Left kidney (tissue), 2 donors: ENCODE results near the gene TP53BP2. TPM values are rescaled to one million over a fixed set of nuclear protein-coding genes. Genes with fewer than 3 reads are reported as not detected.

Experiments
- DNase-seq: peaks from one replicate; pipeline ENCODE4 v3.0.0-alpha.2; 2013
- polyA plus RNA-seq: library from polyadenylated mRNA; unstranded; fragments of 120-200 nt; gene quantifications from one replicate; pipeline ENCODE4 v1.2.1, GENCODE V29; 2013; ENCODE audit not compliant: insufficient read length

Gene TP53BP2
- polyA plus RNA-seq, 1 donor, result 55.8 TPM

GRCh38 chr1:223796210-223796609 is 49.5 kb downstream of the TP53BP2 start:
- DNase-seq, result no peak

- no peak for DNase-seq
These were observed 51.4 kb downstream of the TP53BP2 start for GRCh38 chr1:223794136-223794880.

- DNase-seq, result no peak
These were observed 52.0 kb downstream of the TP53BP2 start for GRCh38 chr1:223793716-223794115.

- no peak for DNase-seq
These were observed 53.7 kb downstream of the TP53BP2 start for GRCh38 chr1:223792046-223792445.

- no peak for DNase-seq
These were observed 56.9 kb downstream of the TP53BP2 start for GRCh38 chr1:223788746-223789415.

- DNase-seq, result no peak
These were observed 59.9 kb downstream of the TP53BP2 start for GRCh38 chr1:223785808-223786207.

GRCh38 chr1:223784541-223784940 is 61.2 kb downstream of the TP53BP2 start:
- no peak for DNase-seq

- DNase-seq, result no peak
These were observed 62.1 kb downstream of the TP53BP2 start for GRCh38 chr1:223783676-223784075.

GRCh38 chr1:223780949-223781348 is 64.8 kb downstream of the TP53BP2 start:
- no peak for DNase-seq

GRCh38 chr1:223780318-223780717 is 65.4 kb downstream of the TP53BP2 start:
- DNase-seq, result no peak

- no peak for DNase-seq
These were observed 68.8 kb downstream of the TP53BP2 start for GRCh38 chr1:223776826-223777454.

- DNase-seq, result no peak
These were observed 69.5 kb downstream of the TP53BP2 start for GRCh38 chr1:223776075-223776814.

GRCh38 chr1:223775711-223776074 is 70.1 kb downstream of the TP53BP2 start:
- DNase-seq, result no peak

- DNase-seq, result no peak
These were observed 70.7 kb downstream of the TP53BP2 start for GRCh38 chr1:223775054-223775453.

- DNase-seq, result no peak
These were observed 71.5 kb downstream of the TP53BP2 start for GRCh38 chr1:223774134-223774814.

- no peak for DNase-seq
These were observed 73.0 kb downstream of the TP53BP2 start for GRCh38 chr1:223772771-223773160.

- no peak for DNase-seq
These were observed 73.7 kb downstream of the TP53BP2 start for GRCh38 chr1:223771814-223772770.

GRCh38 chr1:223771469-223771813 is 74.3 kb downstream of the TP53BP2 start:
- DNase-seq, result no peak

GRCh38 chr1:223770621-223771315 is 75.0 kb downstream of the TP53BP2 start:
- DNase-seq, result no peak

GRCh38 chr1:223765719-223766340 is 79.9 kb downstream of the TP53BP2 start:
- DNase-seq, result no peak
